SK-N-SH (cell line): ENCODE data around the gene NAV2.

Experiments
- CHD2 ChIP-seq: fragments of 150-350 bp; IDR thresholded peaks from 2 replicates; pipeline ENCODE4 v1.6.1; 2018; ENCODE audit warnings: low read length; ENCODE audit not compliant: partially characterized antibody
- ELF1 ChIP-seq: IDR thresholded peaks from 2 replicates; pipeline ENCODE4 v1.4.0; 2012
- EZH2phosphoT487 ChIP-seq: fragments of 200-600 bp; sonication (generic); IDR thresholded peaks from 2 replicates; pipeline ENCODE4 v1.6.1; 2017; ENCODE audit warnings: low read depth, mixed run types, mild to moderate bottlenecking, antibody characterized with exemption, moderate library complexity, borderline replicate concordance
- FOSL2 ChIP-seq: IDR thresholded peaks from 2 replicates; pipeline ENCODE4 v1.4.0; 2012; ENCODE audit warnings: low read depth, mild to moderate bottlenecking, moderate library complexity, borderline replicate concordance
- GATA2 ChIP-seq: sonication (generic); formaldehyde crosslinking; IDR thresholded peaks from 2 replicates; pipeline ENCODE4 v1.5.0; 2020; ENCODE audit warnings: mild to moderate bottlenecking, missing genetic modification reagents
- JUND ChIP-seq: IDR thresholded peaks from 2 replicates; pipeline ENCODE4 v1.4.0; 2012
- RAD21 ChIP-seq: IDR thresholded peaks from 2 replicates; pipeline ENCODE4 v1.6.1; 2012; ENCODE audit warnings: mild to moderate bottlenecking, low read length
- RFX5 ChIP-seq: IDR thresholded peaks from 2 replicates; pipeline ENCODE4 v1.6.1; 2012; ENCODE audit warnings: mild to moderate bottlenecking, improper control_type of control experiment, low read length
- TF ChIP-seq, protein P1 (sequence below): fragments of 150-350 bp; IDR thresholded peaks from 2 replicates; pipeline ENCODE4 v1.6.1; 2016; ENCODE audit warnings: mild to moderate bottlenecking, low read depth, low read length
- TF ChIP-seq, protein P2 (sequence below): fragments of 200-600 bp; sonication (generic); IDR thresholded peaks from 2 replicates; pipeline ENCODE4 v1.6.1; 2017; ENCODE audit warnings: antibody characterized with exemption, mild to moderate bottlenecking, moderate library complexity
- TF ChIP-seq, protein P3 (sequence below): IDR thresholded peaks from 2 replicates; pipeline ENCODE4 v1.6.1; 2012; ENCODE audit warnings: mild to moderate bottlenecking, low read depth, low read length, moderate library complexity
- TF ChIP-seq, protein P4 (sequence below): IDR thresholded peaks from 2 replicates; pipeline ENCODE4 v1.4.0; 2012; ENCODE audit warnings: low read depth
- TF ChIP-seq, protein P5 (sequence below): IDR thresholded peaks from 2 replicates; pipeline ENCODE4 v1.4.0; 2012; ENCODE audit warnings: low read depth, borderline replicate concordance

DNA sequence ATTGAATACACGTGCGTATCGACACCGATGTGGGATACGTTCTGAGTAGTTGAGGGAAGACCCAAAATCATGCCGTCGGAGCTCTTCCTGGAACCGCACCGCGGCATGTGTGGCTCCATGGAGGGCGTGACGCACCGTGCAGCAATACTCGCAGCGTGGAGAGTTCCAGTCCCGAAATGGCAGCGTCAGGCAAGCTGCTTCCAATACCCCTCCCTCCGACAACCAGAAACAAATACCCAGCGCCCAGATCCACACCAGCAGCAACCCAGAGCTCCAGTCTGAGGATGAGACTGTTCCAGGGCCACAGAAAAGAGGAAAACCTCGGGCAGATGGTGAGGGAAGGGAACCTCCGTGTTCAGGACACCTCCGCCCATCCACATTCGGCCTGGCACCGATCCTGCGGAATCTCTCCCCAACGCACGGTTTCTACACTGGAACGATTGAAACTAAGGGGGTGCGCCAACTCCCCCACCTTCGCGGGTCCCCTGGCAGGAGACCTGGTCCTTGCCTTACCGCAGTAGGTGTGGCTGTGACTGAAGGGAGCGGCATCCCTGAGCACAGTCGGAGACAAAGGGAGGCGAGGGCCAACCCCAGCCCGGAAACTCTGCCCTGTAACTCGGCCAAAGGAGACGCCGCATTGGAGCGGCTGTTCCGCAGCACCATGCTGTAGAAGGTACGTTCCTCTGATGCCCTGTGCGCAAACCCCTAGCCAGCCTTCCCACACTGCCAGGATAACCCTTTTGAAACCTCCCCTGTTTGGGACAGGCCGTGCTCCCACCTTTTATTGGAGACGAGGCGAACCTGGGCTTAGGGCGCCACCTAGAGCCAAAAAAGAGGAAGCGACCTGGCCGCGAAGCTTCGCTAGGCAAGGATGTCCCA is 419.4 kb downstream of the NAV2 start:
- TF ChIP-seq EZH2phosphoT487 (no peak), JUND (no peak), FOSL2 (no peak), ELF1 (no peak), CHD2 (no peak), GATA2 (CRISPR knock-in tag) (no peak), RAD21 (peak; percentile 67), RFX5 (no peak)
- TF ChIP-seq, protein P1, sequence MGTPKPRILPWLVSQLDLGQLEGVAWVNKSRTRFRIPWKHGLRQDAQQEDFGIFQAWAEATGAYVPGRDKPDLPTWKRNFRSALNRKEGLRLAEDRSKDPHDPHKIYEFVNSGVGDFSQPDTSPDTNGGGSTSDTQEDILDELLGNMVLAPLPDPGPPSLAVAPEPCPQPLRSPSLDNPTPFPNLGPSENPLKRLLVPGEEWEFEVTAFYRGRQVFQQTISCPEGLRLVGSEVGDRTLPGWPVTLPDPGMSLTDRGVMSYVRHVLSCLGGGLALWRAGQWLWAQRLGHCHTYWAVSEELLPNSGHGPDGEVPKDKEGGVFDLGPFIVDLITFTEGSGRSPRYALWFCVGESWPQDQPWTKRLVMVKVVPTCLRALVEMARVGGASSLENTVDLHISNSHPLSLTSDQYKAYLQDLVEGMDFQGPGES, result no peak
- TF ChIP-seq, protein P2, sequence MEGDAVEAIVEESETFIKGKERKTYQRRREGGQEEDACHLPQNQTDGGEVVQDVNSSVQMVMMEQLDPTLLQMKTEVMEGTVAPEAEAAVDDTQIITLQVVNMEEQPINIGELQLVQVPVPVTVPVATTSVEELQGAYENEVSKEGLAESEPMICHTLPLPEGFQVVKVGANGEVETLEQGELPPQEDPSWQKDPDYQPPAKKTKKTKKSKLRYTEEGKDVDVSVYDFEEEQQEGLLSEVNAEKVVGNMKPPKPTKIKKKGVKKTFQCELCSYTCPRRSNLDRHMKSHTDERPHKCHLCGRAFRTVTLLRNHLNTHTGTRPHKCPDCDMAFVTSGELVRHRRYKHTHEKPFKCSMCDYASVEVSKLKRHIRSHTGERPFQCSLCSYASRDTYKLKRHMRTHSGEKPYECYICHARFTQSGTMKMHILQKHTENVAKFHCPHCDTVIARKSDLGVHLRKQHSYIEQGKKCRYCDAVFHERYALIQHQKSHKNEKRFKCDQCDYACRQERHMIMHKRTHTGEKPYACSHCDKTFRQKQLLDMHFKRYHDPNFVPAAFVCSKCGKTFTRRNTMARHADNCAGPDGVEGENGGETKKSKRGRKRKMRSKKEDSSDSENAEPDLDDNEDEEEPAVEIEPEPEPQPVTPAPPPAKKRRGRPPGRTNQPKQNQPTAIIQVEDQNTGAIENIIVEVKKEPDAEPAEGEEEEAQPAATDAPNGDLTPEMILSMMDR, result peak; percentile 81
- TF ChIP-seq, protein P3, sequence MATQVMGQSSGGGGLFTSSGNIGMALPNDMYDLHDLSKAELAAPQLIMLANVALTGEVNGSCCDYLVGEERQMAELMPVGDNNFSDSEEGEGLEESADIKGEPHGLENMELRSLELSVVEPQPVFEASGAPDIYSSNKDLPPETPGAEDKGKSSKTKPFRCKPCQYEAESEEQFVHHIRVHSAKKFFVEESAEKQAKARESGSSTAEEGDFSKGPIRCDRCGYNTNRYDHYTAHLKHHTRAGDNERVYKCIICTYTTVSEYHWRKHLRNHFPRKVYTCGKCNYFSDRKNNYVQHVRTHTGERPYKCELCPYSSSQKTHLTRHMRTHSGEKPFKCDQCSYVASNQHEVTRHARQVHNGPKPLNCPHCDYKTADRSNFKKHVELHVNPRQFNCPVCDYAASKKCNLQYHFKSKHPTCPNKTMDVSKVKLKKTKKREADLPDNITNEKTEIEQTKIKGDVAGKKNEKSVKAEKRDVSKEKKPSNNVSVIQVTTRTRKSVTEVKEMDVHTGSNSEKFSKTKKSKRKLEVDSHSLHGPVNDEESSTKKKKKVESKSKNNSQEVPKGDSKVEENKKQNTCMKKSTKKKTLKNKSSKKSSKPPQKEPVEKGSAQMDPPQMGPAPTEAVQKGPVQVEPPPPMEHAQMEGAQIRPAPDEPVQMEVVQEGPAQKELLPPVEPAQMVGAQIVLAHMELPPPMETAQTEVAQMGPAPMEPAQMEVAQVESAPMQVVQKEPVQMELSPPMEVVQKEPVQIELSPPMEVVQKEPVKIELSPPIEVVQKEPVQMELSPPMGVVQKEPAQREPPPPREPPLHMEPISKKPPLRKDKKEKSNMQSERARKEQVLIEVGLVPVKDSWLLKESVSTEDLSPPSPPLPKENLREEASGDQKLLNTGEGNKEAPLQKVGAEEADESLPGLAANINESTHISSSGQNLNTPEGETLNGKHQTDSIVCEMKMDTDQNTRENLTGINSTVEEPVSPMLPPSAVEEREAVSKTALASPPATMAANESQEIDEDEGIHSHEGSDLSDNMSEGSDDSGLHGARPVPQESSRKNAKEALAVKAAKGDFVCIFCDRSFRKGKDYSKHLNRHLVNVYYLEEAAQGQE, result no peak
- TF ChIP-seq, protein P4, sequence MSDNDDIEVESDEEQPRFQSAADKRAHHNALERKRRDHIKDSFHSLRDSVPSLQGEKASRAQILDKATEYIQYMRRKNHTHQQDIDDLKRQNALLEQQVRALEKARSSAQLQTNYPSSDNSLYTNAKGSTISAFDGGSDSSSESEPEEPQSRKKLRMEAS, result no peak
- TF ChIP-seq, protein P5, sequence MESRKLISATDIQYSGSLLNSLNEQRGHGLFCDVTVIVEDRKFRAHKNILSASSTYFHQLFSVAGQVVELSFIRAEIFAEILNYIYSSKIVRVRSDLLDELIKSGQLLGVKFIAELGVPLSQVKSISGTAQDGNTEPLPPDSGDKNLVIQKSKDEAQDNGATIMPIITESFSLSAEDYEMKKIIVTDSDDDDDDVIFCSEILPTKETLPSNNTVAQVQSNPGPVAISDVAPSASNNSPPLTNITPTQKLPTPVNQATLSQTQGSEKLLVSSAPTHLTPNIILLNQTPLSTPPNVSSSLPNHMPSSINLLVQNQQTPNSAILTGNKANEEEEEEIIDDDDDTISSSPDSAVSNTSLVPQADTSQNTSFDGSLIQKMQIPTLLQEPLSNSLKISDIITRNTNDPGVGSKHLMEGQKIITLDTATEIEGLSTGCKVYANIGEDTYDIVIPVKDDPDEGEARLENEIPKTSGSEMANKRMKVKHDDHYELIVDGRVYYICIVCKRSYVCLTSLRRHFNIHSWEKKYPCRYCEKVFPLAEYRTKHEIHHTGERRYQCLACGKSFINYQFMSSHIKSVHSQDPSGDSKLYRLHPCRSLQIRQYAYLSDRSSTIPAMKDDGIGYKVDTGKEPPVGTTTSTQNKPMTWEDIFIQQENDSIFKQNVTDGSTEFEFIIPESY, result peak; percentile 59; the same call in 1 of the 2 replicates
